ENCODE measurements around the gene INPP4B. TPM values are rescaled to one million over a fixed set of nuclear protein-coding genes. Genes with fewer than 3 reads are reported as not detected.

Gene INPP4B
- total RNA-seq, 1 donor from 2014 or later = 10.9 TPM

DNA sequence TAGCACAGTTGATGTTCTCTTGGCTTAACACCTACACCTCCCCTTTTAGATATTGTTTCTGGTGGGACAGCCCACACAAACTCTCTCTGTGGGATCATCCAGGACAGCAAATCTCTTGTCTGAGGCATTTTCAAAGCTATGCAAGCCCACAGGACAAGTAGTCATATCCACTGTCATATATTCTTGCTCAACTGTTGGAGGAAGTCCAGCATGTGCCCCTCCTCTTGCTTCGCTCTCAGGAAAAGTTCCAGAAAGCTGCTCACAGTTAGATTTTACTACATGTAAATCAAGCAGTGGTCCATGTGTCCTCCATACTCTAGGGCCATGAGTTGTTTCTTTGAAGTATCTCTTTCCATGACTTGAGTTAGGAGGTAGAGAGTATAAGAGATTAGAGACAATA is 260.7 kb downstream of the INPP4B start:
- TF ChIP-seq, protein P1, sequence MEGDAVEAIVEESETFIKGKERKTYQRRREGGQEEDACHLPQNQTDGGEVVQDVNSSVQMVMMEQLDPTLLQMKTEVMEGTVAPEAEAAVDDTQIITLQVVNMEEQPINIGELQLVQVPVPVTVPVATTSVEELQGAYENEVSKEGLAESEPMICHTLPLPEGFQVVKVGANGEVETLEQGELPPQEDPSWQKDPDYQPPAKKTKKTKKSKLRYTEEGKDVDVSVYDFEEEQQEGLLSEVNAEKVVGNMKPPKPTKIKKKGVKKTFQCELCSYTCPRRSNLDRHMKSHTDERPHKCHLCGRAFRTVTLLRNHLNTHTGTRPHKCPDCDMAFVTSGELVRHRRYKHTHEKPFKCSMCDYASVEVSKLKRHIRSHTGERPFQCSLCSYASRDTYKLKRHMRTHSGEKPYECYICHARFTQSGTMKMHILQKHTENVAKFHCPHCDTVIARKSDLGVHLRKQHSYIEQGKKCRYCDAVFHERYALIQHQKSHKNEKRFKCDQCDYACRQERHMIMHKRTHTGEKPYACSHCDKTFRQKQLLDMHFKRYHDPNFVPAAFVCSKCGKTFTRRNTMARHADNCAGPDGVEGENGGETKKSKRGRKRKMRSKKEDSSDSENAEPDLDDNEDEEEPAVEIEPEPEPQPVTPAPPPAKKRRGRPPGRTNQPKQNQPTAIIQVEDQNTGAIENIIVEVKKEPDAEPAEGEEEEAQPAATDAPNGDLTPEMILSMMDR (IDR thresholded peaks at IDR 0.05; ENCODE audit: insufficient read depth, low read length, poor library complexity, severe bottlenecking) = no peak
- no peaks in the 10 kb centered on the region for H3K36me3 ChIP-seq (ENCODE audit: control insufficient read depth, insufficient read depth, low read length)
- H3K4me3 ChIP-seq (ENCODE audit: low read depth, low read length) = no peak overlapping the region
- no peaks in the 10 kb centered on the region for H3K27me3 ChIP-seq (ENCODE audit: control insufficient read depth, insufficient read depth, low read length)
- DNase-seq (ENCODE audit: low read depth) = no peak

DNA sequence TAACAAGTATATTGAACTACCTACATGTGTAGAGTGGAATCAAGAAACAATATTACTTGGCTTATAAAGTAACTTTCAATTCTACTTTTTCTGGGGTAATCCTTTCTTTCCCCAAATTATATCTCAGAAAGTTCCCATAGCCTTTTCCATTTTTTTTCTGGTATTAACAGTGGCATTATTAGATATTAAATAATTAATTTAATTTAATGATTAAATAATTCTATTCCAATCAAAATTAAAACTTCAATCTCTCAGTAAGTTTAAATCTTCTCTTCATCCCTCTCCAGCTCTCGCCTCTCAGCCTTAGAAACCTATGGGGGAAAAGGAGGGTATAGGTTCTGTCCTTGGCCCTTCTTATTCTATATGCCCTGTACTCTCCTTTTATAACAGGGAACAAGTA is 262.4 kb downstream of the INPP4B start:
- DNase-seq (ENCODE audit: low read depth) = no peak
- Histone ChIP-seq H3K27me3 (ENCODE audit: control insufficient read depth, insufficient read depth, low read length) (no peaks in the 10 kb centered on the region), H3K36me3 (ENCODE audit: control insufficient read depth, insufficient read depth, low read length) (no peaks in the 10 kb centered on the region), H3K4me3 (ENCODE audit: low read depth, low read length) (no peak overlapping the region)
- TF ChIP-seq, protein P1 (IDR thresholded peaks at IDR 0.05; ENCODE audit: insufficient read depth, low read length, poor library complexity, severe bottlenecking) = no peak

DNA sequence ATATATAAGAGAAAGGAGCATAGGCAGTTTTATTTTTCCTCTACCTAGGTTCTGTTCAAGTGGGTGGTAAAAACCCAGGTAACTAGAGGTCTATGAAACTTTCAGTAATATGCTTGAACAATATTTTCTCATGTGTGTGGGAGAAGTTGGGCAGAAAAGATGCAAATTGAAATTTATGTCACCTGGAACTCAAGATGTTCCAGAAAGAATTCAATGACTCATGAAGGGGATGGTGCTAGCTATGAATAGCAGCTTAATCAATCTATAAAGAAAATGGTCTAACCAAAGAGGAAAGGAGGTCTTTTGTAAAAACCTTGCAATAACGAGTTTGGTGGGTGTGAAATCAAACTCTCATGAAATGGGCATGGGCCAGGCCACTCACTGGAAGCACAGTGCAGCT is 263.8 kb downstream of the INPP4B start:
- Histone ChIP-seq H3K36me3 (ENCODE audit: control insufficient read depth, insufficient read depth, low read length) (no peaks in the 10 kb centered on the region), H3K4me3 (ENCODE audit: low read depth, low read length) (no peak overlapping the region), H3K27me3 (ENCODE audit: control insufficient read depth, insufficient read depth, low read length) (no peaks in the 10 kb centered on the region)
- TF ChIP-seq, protein P1 (IDR thresholded peaks at IDR 0.05; ENCODE audit: insufficient read depth, low read length, poor library complexity, severe bottlenecking) = no peak
- DNase-seq (ENCODE audit: low read depth) = no peak

DNA sequence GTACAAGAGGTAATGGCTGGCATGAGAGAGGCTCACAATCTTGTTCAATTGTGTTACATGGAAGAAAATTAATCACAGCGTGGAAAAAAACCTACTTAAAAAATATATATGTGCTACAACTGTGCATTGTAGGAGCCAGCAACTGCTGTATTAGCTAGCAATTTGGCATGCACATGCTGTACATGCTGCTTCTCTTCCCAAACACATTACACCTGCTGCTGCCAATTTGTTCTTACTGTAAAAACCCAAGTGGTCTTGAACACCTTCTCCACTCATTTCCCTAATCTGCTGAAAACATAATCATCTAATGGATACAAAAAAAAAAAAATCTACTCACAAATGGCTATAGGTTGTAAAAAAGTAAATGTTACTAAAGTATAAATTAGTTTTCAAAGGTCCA is 264.2 kb downstream of the INPP4B start:
- H3K36me3 ChIP-seq (ENCODE audit: control insufficient read depth, insufficient read depth, low read length) = no peaks in the 10 kb centered on the region
- TF ChIP-seq, protein P1 (IDR thresholded peaks at IDR 0.05; ENCODE audit: insufficient read depth, low read length, poor library complexity, severe bottlenecking) = no peak
- no peaks in the 10 kb centered on the region for H3K27me3 ChIP-seq (ENCODE audit: control insufficient read depth, insufficient read depth, low read length)
- H3K4me3 ChIP-seq (ENCODE audit: low read depth, low read length) = no peak overlapping the region
- no peak for DNase-seq (ENCODE audit: low read depth)

DNA sequence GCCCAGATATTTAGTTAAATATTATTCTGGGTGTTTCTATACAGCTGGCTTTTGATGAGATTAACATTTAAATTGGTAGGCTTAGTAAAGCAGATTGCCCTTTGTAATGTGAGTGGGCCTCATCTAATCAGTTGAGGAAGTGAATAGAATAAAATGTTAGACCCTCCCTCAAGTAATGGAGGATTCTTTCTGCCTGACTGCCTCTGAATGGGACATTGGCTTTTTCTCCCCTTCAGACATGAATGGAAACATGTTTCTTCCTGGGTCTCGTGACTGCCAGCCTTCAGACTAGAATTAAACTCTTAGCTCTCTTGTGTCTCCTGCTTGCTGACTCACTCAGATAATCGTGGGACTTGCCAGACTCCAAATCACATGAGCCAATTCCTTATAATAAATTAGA is 266.7 kb downstream of the INPP4B start:
- Histone ChIP-seq H3K36me3 (ENCODE audit: control insufficient read depth, insufficient read depth, low read length) (no peaks in the 10 kb centered on the region), H3K4me3 (ENCODE audit: low read depth, low read length) (no peak overlapping the region), H3K27me3 (ENCODE audit: control insufficient read depth, insufficient read depth, low read length) (no peaks in the 10 kb centered on the region)
- TF ChIP-seq, protein P1 (IDR thresholded peaks at IDR 0.05; ENCODE audit: insufficient read depth, low read length, poor library complexity, severe bottlenecking) = no peak
- no peak for DNase-seq (ENCODE audit: low read depth)

DNA sequence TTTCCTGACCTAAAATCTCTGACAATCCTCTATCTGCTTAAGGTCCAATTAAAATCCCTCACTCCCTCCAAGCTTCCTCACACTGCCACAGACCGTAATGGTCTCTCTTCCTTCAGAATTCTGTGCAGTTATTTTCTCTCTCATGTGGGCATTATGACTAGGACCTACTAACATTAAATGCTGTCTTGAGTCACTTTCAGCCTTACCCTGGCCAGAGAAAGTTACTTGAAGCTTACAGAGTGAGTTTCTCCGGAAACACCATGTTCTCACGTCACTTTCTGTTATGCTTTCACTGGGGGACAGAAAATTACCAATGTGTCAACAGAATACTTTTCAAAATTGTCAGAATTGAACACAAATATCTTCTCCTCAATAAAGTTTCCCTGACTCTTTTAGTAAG is 271.8 kb downstream of the INPP4B start:
- Histone ChIP-seq H3K36me3 (ENCODE audit: control insufficient read depth, insufficient read depth, low read length) (no peaks in the 10 kb centered on the region), H3K27me3 (ENCODE audit: control insufficient read depth, insufficient read depth, low read length) (no peaks in the 10 kb centered on the region), H3K4me3 (ENCODE audit: low read depth, low read length) (no peak overlapping the region)
- DNase-seq (ENCODE audit: low read depth) = no peak
- TF ChIP-seq, protein P1 (IDR thresholded peaks at IDR 0.05; ENCODE audit: insufficient read depth, low read length, poor library complexity, severe bottlenecking) = no peak
